ENCODE results near the gene SPART.

- TF ChIP-seq YY1 (IDR thresholded peaks at IDR 0.05; ENCODE audit: borderline replicate concordance in 1 of 3, control insufficient read depth in 1 of 3, extremely low read depth in 1 of 3, insufficient read depth in 3 of 3, insufficient read length in 1 of 3, insufficient replicate concordance in 2 of 3, low read depth in 1 of 3, low read length in 2 of 3) (no peak), ETV6 (IDR thresholded peaks at IDR 0.05; ENCODE audit: borderline replicate concordance in 1 of 2, low read depth in 2 of 2, low read length in 1 of 2) (no peak), ETV6 (CRISPR knock-in tag; IDR thresholded peaks at IDR 0.05; ENCODE audit: borderline replicate concordance) (no peak), POLR2A (conservative IDR thresholded peaks at IDR 0.05) (no peak), ATF3 (IDR thresholded peaks at IDR 0.05) (no peak), ATF3 (CRISPR knock-in tag; conservative IDR thresholded peaks at IDR 0.05) (no peak), EZH2 (IDR thresholded peaks at IDR 0.05; ENCODE audit: borderline replicate concordance, low read depth, low read length) (no peak), BHLHE40 (IDR thresholded peaks at IDR 0.05; ENCODE audit: low read length) (no peak), MAX (CRISPR knock-in tag; IDR thresholded peaks at IDR 0.05) (no peak), ZNF444 (CRISPR knock-in tag; IDR thresholded peaks at IDR 0.05) (no peak)
Measured at GRCh38 chr13:36358175-36358718, 12.1 kb upstream of the SPART start.

Measured in K562 (cell line).